Mesenteric fat pad (tissue), 1 donor: ENCODE measurements around the gene CCDC51. TPM values are rescaled to one million over a fixed set of nuclear protein-coding genes. Genes with fewer than 3 reads are reported as not detected.

Experiments used
- DNase-seq: peaks from one replicate; pipeline ENCODE4 v3.0.0-alpha.2; 2020; ENCODE audit warnings: low spot score
- total RNA-seq: library from RNA; stranded (reverse); fragmentation: NEBNext Ultra II Directional; extraction: Animal tissue kit (Norgen Biotek cat#: 25700); gene quantifications from one replicate; pipeline ENCODE4 v1.2.1, GENCODE V29; 2021
- donor health status: DM: yes; HTN: yes; CAD: no.

CCDC51 gene
- total RNA-seq, 1 donor from 2014 or later = 11.6 TPM

DNA sequence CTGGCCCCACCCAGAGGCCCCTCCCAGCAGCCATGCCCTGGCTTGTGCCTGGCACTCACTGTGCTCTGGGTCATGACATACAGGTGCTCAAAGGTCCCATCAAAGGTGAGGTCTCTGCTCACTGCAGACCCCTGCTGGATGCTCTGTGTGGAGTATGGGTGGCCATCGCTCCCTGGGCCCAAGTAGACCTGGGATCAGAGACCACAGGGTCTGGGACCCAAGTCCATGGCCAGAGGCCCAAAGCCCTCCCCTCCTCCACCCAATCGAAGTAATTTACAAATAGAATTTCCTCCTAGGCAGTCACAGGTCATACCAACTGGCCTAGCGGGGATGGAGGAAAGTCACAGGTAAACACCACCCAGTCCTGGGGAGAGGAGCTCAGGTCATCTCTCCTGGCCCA lies 17.6 kb downstream of the CCDC51 start:
- no peak for DNase-seq

DNA sequence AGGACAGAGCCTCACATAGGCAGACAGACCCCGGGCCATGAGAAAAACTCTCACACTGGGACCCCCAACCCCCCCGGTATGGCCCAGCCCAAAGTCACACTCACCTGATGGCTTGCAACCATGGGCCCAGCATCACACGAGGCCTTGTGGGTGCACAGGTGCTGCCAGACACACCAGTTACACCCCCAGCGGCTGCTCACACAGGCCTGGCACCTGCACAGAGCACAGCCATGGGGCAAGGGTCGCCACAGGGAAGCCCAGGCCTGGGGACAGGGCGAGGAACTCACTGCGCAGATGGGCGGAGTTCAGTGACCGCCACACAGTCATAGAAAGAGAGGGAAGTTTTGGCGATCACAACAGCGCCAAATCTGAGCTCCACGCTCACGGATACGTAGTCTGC lies 19.4 kb downstream of the CCDC51 start:
- DNase-seq = no peak

DNA sequence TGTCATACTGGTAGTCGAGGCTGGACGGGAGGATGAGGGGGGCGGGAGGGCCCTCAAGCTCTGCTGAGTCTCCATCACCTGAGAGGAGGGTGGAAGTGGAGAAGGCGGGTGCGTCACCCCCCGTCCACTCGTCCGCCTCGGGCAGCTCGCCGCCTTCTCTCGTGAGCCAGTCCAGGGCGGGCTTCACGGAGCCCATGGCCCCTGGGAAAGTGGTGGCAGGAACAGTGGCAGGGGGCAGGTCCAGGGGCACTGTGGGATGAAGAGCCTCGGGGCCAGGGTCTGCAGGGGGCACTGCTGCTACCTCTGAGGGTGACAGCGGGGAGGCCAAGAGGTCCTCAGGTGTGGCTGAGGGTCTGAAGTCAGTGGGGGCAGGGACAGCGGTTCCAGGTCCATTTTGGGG lies 20.3 kb downstream of the CCDC51 start:
- no peak for DNase-seq

DNA sequence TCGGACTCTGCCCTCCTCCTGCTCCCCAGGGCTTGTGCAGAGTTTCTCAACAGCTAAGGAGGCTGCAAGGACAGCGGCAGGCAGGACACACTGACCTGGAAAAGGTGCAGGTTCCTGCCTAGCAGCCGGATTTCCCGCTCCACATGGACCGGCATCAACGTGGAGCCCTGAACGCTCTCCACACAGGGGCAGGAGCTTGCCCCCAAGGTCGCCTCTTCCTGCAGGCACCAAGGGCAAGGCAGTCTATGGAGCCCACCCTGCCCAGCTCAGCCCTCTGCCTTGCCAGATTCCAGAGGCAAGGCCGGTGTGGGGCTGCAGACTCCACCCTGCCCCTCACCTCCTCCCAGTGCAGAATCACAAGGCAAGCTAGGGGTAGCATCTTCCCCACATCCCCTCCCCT lies 20.8 kb downstream of the CCDC51 start:
- DNase-seq = no peak

DNA sequence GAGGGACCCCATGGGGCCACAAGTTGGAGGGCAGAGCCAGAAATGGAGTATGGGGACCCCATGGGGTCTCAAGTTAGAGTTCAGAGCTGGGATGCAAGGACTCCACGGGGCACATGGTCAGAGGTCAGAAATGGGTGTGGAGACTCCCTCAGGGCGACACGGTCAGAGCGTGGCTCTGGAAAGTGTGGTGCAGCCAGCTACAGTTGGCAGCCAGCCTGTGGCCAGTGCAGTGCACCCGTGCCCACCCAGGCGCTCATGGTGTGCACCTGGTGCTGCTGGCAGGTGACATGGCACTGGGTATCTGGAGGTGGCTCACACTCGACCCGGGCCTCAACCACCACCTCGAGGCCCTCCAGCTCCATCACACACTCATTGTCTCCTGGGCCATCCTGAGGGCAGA lies 21.3 kb downstream of the CCDC51 start:
- DNase-seq = no peak

DNA sequence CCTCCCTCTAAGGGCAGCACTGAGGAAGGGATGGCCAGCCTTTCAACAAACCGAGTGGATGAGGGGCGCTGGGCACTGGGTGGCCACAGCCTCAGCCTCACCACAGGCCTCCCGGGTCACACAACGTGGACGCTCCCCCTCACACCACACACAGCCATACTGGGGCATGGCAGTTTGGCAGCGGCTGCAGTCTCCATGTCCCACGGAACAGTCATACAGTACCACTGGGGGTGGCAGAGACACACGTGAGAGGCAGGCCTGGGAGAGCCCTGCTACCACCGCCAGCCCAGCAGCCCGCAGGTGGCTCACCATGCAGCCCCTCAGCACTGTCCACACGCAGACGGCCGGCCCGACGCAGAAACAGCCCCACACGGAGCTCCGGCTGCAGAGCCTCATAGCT lies 21.8 kb downstream of the CCDC51 start:
- DNase-seq = no peak

DNA sequence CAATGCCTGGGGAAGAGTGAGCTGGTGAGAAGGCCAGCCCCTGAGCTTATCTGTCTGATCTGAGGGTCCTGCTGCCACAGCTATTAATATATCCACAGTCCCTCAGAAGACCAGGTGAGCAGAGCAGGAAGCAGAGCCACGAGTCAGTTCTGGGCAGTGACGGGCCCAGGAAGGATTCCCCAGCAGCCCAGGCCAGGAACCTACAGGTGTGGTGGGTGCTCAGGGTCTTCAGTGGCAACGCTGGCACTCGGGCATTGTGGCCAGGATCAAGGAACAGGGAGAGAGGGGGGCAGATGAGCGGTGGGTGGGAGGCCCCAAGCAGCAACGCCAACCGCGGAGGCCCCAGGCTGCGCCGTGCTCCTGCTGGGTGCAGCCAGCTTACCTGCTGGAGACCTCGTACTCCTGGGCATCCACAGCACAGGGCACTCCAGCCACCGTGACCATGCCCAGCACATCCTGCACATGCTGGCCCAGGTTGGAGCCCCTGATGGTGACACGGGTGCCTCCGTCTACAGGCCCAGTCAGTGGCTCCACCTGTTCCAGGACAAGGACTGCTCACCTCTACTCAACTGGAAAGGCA lies 22.3 kb downstream of the CCDC51 start:
- DNase-seq = no peak

DNA sequence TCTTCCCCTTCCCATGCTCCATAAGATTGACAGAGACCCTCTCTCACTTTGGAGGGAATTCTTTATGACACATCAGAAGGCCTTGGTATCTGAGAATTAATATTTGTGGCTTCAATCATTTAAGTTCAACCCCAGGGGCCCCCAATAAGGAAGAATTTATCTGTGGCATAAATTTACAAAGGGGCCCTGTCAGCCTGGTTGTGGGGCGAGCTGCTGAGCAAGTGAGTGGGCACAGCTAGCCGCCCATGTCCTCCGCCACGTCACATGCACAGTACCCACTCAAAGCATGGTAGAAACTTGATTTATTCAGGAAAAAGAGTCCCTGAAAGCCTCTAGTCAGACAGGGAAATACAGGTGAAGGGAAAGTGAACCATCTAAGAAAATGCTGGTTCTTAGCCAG lies 23.4 kb downstream of the CCDC51 start:
- no peak for DNase-seq

DNA sequence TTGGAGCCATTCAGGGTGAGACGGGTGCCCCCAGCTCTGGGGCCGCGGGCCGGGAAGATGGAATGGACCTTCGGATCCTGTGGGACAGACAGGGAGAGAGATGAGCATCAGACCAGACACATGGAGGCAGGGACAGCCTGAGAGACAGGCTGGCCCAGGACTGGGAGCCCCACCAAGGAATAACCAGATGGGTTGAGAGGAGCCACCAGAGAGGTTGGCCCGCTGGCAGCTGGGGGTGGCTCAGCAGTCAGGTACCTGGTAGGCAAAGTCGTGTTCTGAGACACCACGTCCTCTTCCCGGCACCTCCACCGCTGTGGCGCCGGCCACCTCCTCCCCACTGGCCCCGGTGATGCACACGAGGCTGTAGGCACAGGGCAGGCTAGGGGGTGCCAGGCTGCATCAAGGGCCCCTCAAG lies 23.8 kb downstream of the CCDC51 start:
- DNase-seq = no peak

DNA sequence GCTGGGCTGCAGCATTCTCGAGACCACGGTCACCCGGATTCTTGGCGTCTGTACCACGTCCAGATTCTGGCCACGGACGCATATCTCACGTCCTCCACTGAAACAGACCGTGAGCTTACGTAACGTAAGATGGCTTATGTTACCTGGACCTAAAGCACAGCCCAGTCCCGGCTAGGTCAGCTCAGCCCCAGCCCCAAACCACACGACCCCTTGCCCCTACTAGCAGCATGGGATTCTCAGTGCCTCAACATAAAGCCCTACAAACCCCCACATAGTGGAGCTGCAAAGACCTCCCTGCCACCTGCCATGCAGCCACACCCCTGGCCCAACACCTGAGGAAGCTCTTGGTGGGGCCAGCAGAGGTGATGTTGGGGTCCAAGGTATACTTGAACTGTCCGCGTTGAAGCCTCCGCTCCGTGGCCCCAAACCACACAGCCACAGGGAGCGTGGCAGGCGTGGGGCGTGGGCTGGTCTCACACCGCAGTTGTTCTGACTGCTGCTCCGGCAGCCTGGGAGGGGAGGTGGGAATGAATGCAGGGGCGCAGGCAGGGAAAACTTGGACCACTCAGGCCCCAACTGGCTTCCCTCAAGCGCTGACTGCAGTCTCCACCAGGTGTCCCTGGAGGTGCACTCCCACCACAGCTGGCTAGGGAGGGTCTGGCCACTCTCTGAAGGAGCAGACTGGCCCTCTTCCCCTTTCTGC lies 24.5 kb downstream of the CCDC51 start:
- no peak for DNase-seq

DNA sequence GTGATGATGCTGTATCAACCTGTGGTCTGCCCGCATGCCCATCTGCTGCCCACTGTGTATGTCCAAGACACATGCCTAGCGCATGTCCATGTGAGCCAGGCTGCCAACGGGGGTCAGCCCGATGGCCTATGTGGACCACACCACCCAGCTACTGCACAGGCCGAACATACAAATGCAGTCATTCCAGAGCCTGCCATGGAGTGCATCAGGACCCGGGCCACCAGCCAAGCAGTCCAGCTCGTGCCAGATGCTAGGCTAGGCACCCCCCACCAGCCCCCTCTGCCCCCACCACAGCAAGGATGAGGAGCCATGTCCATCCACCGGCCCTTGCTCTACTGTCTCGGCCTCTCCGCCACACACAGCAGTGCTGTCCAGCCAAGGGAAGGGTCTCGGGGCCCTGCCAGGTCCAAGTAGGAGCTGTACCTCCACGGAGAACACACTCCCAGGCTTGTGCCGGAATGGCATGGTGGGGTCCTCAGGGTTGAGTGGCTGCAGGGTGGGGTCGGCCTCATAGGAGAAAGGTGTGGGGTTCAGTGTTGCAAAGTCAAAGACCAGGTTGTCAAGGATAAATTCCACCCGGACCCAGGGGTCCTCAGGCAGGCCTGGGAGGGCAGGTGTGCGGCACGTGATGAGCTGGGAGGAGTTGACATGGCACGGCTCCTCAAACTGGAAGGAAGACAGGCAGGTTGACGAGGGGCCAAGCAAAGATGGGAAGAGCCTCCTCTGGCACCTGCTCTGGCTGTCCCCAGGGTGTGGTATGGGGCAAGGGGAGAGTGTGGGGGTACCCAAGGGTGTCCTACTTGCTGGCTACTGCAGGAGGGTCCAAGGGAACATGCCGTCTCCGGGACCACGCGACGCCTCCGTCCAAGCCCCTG lies 25.3 kb downstream of the CCDC51 start:
- DNase-seq = no peak

DNA sequence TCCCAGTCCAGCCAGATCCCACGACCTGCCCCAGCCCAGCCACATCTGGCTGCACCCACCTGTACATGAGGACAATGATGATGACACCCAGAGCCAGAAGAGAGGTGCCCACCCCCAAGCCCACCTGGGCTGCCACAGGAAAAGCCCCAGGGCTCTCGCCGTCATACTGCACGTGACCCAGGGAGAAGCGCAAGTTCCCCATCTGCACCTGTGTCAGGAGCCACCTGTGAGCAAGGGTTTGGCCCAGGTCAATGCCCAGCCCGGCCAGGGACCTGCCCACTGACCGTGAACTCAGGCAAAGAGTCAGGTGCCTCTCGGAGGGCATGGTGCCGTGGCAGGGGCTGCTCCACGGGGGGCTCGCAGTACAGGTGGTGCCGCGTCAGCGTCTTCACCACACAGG lies 26.3 kb downstream of the CCDC51 start:
- no peak for DNase-seq

DNA sequence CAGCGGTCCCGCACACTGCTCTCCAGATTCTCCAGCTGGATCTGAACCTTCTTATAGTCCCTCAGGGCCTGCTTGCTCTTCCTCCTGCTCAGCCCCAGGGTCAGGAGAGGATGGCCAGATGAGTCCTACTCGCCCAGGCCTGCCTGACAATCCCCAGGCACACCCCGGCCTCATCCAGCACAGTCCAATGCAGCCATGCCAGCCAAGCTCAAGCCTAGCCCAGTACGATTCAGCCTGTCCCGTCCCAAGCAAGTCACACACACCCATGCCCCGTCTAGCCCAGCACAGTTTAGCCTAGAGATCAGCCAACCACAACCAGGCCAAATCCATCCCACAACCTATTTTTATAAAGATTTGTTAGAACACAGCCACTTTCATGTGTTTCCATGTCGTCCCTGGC lies 26.8 kb downstream of the CCDC51 start:
- no peak for DNase-seq

DNA sequence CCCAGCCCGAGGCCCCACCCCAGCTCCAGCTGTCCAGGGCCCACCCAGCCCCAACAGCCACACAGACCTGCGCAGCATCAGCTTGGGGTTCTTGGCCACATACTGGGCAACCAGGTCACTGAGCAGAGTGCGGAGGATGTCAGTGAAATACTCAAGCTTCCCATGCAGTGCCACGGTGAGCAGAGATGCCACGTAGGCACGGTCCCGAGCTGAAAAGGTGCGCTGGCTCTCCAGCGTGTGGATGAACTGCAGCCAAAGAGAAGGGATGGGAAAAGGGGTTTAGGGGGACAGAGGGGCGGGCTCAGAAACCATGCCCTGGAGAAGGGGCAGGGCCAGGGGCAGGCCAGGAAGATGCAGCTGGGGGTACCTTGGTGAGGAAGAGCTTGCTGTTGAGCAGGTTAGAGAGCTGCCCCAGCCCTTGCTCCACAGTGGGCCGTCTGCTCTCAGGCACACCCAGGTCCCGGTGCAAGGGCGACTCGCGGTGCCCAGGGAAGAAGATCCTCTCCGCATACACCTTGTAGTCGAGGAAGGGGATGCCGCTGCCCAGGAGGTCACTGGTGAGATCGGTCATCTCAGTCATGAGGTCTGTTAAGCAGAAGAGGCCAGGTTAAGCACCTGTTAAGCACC lies 27.4 kb downstream of the CCDC51 start:
- DNase-seq = no peak

DNA sequence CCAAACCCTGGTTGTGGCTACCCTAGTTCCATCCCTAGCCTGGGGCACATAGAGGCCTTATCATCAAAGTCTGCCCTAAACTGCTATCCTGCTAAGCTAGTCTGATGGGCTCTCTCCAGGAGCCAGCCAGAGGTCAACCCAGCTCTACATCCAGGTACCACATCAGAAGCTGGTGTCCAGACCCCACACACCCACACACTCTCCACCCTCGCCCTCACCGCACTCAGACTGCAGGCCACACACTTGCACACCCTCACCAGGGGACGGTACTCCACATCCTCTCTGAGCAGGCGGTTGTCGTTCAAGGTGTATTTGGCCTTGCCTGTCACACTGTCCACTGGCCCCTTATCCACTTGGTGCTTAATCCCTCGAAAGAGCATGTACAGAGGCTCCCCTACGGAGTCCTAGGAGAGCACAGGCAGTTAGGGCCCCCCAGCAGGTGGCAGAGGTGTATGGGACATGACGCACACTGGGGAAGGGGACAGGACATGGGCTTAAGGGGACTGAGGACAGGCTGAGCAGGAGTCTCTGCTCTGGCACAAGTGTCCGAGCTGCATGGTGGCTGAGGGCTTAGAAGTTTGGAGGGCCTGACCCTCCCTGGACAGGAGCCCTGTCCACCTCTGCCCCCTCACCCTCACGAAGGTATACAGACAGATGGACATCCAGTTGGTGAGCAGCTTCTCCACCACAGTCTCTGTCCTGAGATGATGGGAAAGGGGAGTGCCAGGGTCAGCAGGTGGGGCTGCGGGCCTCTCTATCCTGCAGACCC lies 28.1 kb downstream of the CCDC51 start:
- no peak for DNase-seq

DNA sequence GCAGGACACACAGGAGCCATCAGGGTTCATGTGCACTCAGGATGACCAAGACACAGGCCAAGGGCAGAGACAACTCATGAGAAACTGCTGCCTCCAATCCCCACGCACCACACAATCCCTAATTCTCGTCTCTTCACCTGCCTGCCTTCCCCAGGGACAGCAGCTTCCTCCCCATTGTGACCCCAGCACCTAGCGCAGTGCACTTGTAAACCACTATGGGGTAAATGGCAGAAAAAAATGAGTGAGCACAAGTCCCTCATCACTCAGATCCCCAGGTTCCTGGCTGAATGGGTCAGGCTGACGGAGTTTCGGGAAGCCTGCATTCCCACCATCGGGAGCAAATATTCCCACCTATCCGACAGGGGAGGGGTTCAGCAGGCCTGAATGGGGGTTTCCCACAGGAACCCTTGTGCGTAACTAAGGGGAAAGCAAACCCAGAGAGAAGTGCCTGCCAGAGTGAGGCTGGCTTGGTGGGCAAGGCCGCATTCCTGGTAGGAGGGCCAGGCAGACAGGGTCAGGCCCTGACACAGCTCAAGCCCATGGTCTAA lies 28.8 kb downstream of the CCDC51 start:
- DNase-seq = no peak

DNA sequence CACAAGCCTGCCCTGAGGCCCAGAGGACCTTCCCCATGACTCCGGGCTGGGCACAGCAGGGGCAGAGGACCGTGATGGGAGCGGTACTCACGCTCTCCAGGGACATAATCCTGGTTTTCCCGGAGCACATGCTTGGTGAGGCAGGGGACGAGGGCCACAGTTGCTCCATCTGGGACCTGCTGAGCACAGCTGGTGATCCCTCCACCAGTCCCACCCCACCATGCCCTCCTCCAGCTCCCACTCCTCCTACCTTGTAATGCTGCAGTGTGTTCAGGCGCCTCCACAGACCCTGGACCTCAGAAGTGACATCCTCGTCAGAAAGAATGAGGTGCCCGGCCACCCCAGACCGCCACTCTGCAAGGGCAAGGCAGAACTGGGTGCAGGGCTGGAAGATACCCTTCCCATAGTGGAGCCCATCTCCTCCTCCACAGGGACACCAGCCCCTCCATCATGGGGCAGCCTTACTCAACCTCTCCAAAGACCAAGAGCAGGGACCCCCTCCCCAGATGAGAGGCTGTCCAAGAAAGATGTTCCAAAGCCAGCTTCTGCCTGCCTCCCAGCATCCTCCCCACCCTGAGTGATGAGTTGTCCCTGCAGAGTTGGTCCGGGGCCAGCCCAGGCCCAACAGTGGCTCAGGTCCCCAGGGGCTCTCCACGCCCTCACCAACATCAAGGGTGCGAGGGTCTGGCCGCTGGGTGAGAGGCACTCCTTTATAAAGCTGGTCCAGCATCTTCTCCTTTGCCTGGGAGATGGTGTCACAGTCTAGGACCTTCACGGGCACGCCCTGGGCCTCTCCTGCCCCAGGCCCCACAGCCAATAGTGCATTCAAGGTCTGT lies 29.5 kb downstream of the CCDC51 start:
- peak; percentile 83 for DNase-seq

DNA sequence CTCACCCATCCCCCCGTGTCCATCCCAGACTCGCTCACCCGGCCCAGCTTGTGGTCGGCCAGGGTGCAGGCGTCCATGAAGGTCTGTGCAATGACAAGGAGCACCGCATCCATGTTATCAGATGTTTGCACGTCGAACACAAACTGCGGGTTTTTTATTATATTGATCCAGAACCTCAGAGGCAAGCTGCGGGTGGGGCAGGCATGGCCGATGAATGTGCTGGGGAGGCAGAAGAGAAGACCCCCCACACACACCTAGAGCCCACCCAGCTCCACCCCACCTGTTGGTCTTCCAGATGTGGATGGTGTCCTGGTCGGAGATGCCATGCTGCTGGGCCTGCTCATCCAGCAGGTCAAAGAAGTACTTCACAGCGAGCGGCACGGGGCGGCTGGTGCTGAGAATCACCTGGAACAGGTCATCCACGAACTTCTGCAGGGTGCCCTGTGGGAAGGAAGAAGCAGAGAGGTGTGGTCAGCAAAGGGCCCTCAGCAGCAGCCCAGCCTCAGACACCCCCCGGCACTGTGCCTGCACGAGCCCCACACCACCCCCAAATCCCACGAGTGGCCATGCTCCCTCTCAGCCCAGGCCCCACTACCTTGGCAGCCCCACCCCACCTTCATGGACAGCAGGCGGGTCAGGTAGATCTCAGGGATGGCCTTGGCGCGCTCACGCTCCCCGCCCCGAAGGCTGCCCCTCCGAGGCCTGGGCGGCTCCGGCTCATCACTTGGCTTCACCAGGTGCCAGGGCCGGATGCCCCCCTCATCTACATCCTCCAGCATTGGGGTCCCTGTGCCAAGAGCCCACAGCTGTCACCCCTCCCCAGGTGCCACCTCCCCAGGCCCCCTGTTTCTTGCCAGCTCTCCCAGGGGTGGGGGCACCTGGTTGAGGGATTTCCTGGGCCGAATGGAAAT lies 30.4 kb downstream of the CCDC51 start:
- DNase-seq = peak; percentile 86

DNA sequence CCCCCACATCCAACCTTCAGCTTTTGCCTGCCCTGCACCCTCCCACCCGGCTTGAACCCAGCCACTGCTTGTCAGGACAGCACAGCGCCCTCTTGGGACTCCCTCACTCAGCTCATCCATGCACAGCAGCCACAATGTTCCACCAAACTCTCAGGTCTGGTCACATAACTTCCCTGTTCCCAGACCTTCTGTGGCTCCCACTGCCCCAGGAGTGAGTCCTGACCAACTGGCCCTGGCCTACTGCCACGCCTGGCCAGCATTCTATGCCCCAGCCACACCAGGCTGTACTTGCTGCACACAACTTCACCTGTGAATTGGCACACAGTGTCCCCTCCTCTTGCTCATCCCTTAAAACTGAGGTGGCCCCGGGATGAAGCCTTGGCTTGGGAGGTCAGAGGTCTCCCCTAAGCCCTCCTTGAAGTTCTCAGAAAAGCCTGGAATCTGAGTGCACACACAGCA lies 31.1 kb downstream of the CCDC51 start:
- peak; percentile 82 for DNase-seq
